ENCODE results near the gene FGF19. TPM values are rescaled to one million over a fixed set of nuclear protein-coding genes. Genes with fewer than 3 reads are reported as not detected.

Gene FGF19
- total RNA-seq, 3 donors from 2014 or later, result not detected

- Histone ChIP-seq H3K4me1 (no peaks in the 10 kb centered on the region), H3K27ac (no peak overlapping the region), H3K4me3 (no peak overlapping the region), H3K27me3 (peaks cover 3 to 10% of the 10 kb centered on the region in 2 donors), H3K36me3 (no peaks in the 10 kb centered on the region), H3K9me3 (peaks cover 7 to 13% of the 10 kb centered on the region in 2 donors)
- intact Hi-C loops (cut with DNase I; ENCODE audit: low total_unique reads), result no loop called here
- TF ChIP-seq CTCF (IDR thresholded peaks at IDR 0.05) (no peak), POLR2A (IDR thresholded peaks at IDR 0.05) (no peak), POLR2AphosphoS5 (IDR thresholded peaks at IDR 0.05) (no peak)
- no peak for DNase-seq (ENCODE audit: low spot score in 2 of 2)
Measured at GRCh38 chr11:69730500-69730899, 26.7 kb upstream of the FGF19 start.

- H3K36me3 ChIP-seq, result no peaks in the 10 kb centered on the region
- no peak for DNase-seq (ENCODE audit: low spot score in 2 of 2)
- no peak for TF ChIP-seq CTCF (IDR thresholded peaks at IDR 0.05)
- no peak for TF ChIP-seq POLR2A (IDR thresholded peaks at IDR 0.05)
- TF ChIP-seq POLR2AphosphoS5 (IDR thresholded peaks at IDR 0.05), result no peak
- peaks cover 3 to 10% of the 10 kb centered on the region in 2 donors for H3K27me3 ChIP-seq
- H3K9me3 ChIP-seq, result peaks cover under 1 to 5% of the 10 kb centered on the region in 2 donors
- H3K4me1 ChIP-seq, result no peaks in the 10 kb centered on the region
- intact Hi-C loops (cut with DNase I; ENCODE audit: low total_unique reads), result no loop called here
- no peak overlapping the region for H3K27ac ChIP-seq
- H3K4me3 ChIP-seq, result no peak overlapping the region
Measured at GRCh38 chr11:69729252-69729651, 25.4 kb upstream of the FGF19 start.

DNA sequence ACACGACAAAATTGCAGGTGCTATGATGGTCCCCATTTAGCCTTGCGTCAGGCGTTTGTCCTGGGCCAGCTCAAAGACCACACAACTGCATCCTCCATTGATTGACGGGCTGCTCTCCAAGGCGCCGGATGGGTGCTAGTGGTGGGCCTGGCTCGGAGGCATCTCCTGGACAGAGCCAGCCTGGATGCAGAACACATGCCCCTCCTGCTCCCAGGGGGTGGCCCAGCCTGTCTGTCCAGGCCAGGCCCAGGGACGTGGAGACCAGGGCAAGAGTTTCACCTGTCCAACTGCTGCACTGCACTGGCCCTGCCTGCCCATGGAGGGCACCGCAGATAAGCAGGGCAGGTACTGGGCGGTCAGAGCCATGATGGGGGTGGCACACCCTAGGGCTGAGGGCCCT lies 23.4 kb upstream of the FGF19 start:
- intact Hi-C loops (cut with DNase I; ENCODE audit: low total_unique reads), result no loop called here
- no peak for DNase-seq (ENCODE audit: low spot score in 2 of 2)
- Histone ChIP-seq H3K27ac (no peak overlapping the region), H3K4me1 (no peaks in the 10 kb centered on the region), H3K27me3 (peaks cover 3 to 16% of the 10 kb centered on the region in 2 donors), H3K4me3 (no peak overlapping the region), H3K36me3 (no peaks in the 10 kb centered on the region), H3K9me3 (no peaks in the 10 kb centered on the region)
- TF ChIP-seq POLR2A (IDR thresholded peaks at IDR 0.05), result no peak
- no peak for TF ChIP-seq CTCF (IDR thresholded peaks at IDR 0.05)
- no peak for TF ChIP-seq POLR2AphosphoS5 (IDR thresholded peaks at IDR 0.05)

GRCh38 chr11:69726481-69726880 lies 22.7 kb upstream of the FGF19 start:
- Histone ChIP-seq H3K27ac (no peak overlapping the region), H3K4me3 (no peak overlapping the region), H3K9me3 (no peaks in the 10 kb centered on the region), H3K4me1 (no peaks in the 10 kb centered on the region), H3K27me3 (peaks cover 3 to 23% of the 10 kb centered on the region in 2 donors), H3K36me3 (no peaks in the 10 kb centered on the region)
- intact Hi-C loops (cut with DNase I; ENCODE audit: low total_unique reads), result no loop called here
- no peak for TF ChIP-seq CTCF (IDR thresholded peaks at IDR 0.05)
- TF ChIP-seq POLR2AphosphoS5 (IDR thresholded peaks at IDR 0.05), result no peak
- TF ChIP-seq POLR2A (IDR thresholded peaks at IDR 0.05), result no peak
- no peak for DNase-seq (ENCODE audit: low spot score in 2 of 2)

DNA sequence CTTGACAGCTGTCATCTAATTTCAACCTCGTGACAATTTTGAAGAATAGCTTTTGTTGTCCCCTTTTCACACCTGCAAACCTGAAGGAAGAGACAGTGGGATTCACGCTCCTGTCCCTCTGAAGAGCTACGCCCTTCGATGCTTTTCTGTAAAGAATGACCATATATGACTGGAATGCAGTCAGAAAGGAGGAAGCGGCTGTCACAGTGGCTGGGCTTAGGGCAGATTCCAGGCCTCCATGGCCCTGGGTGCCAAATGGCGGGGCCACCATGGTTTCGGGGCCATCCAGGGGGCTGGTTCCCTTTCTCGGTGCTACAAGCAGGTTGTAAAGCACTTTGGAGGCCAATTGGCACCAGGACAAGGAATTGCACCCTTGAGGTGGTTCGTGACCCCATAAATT lies 22.2 kb upstream of the FGF19 start:
- no peak for DNase-seq (ENCODE audit: low spot score in 2 of 2)
- Histone ChIP-seq H3K4me1 (no peaks in the 10 kb centered on the region), H3K4me3 (no peak overlapping the region), H3K36me3 (no peaks in the 10 kb centered on the region), H3K27me3 (peaks cover 3 to 25% of the 10 kb centered on the region in 2 donors), H3K27ac (no peak overlapping the region), H3K9me3 (no peaks in the 10 kb centered on the region)
- intact Hi-C loops (cut with DNase I; ENCODE audit: low total_unique reads), result no loop called here
- TF ChIP-seq POLR2A (IDR thresholded peaks at IDR 0.05) (no peak), POLR2AphosphoS5 (IDR thresholded peaks at IDR 0.05) (no peak), CTCF (IDR thresholded peaks at IDR 0.05) (no peak)

All from breast epithelium (tissue), 4 donors.